H7 (cell line): Measurements from ENCODE around the gene ZNF211. TPM values are rescaled to one million over a fixed set of nuclear protein-coding genes. Genes with fewer than 3 reads are reported as not detected.

ENCODE experiments used
- DNase-seq: peaks from one replicate; pipeline ENCODE4 v3.0.0; 2012
- H3K27me3 ChIP-seq: 2 replicates; pipeline ENCODE4 v1.6.0; 2011; ENCODE audit warnings: mild to moderate bottlenecking, low read length; ENCODE audit not compliant: control insufficient read depth, insufficient read depth
- H3K36me3 ChIP-seq: replicated peaks from 2 replicates; pipeline ENCODE4 v1.5.1; 2011; ENCODE audit warnings: low read length; ENCODE audit not compliant: control insufficient read depth, insufficient read depth
- H3K4me3 ChIP-seq: 2 replicates; pipeline ENCODE4 v1.5.1; 2011; ENCODE audit warnings: low read depth, mild to moderate bottlenecking, control low read depth, low read length, moderate library complexity; ENCODE audit not compliant: insufficient read depth
- total RNA-seq: library from RNA; depleted of rRNA; stranded (reverse); fragments of >200 nt; shearing (Covaris generic); gene quantifications from 2 replicates; pipeline ENCODE4 v1.2.3, GENCODE V29; 2014

ZNF211 gene
- total RNA-seq, 1 experiment from 2014 or later: 13.9 TPM

DNA sequence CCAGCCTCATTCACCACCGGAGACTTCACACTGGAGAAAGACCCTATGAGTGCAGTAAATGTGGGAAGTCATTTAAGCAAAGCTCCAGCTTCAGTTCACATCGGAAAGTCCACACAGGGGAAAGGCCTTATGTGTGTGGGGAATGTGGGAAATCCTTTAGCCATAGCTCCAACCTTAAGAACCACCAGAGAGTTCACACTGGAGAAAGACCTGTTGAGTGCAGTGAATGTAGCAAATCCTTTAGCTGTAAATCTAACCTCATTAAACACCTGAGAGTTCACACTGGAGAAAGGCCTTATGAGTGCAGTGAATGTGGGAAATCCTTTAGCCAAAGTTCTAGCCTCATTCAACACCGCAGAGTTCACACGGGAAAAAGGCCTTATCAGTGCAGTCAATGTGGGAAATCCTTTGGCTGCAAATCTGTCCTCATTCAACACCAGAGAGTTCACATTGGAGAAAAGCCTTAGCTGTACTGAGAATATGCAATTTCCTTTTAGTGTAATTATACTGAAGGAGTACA is 8.8 kb downstream of the ZNF211 start:
- H3K27me3 ChIP-seq: no peaks in the 10 kb centered on the region
- no peak overlapping the region for H3K4me3 ChIP-seq
- no peak for DNase-seq
- peaks cover 20% of the 10 kb centered on the region for H3K36me3 ChIP-seq

DNA sequence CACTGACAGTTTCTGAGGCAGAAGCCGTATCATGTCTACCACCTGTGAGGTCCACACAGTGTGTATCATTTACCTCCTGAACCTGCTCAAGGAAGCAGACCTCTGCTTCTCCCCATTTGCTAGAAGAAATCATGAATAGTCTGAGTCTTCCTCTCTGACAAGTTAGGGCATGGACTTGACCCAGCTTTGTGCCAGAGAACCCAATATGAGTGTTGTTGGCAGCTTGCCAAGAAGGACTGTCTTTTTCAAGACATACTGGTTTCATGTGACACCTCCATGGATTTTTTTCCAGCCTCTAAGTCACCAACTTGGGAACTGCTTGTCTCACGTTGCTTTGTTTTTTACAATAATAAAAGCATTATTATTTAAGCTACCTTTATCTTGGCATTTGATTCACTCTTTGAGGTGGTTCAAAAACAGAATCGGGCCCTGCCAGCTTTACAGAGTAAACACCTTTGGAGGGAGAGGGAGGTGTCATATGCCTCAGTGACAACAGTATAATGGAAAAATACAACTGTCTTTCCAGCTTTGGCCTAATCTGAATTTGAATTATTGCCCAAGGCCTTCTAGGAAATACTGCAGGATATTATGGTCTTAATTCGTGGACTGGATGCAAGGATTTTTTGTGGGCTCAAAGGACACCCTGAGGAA is 9.6 kb downstream of the ZNF211 start:
- H3K36me3 ChIP-seq: peaks cover 20% of the 10 kb centered on the region
- DNase-seq: no peak
- no peaks in the 10 kb centered on the region for H3K27me3 ChIP-seq
- H3K4me3 ChIP-seq: no peak overlapping the region

DNA sequence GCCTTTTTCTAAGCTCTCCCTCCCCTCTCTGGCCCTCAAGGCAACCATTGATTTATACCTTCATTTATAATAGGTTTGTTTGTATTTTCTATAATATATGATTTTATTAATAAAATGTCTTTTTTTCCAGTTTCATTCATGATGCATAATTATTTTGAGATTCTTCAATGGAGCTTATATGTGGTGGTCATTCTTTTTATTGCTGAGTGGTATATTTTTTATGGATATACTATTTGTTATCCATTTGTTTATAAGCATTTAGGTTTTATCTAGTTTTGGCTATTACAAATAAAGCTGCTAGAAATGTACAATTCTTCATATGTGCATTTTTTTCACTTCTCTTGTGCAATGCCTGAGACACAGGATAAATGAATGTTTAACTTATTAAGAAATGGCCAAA is 10.8 kb downstream of the ZNF211 start:
- Histone ChIP-seq H3K4me3 (no peak overlapping the region), H3K27me3 (no peaks in the 10 kb centered on the region), H3K36me3 (peaks cover 20% of the 10 kb centered on the region)
- DNase-seq: no peak

DNA sequence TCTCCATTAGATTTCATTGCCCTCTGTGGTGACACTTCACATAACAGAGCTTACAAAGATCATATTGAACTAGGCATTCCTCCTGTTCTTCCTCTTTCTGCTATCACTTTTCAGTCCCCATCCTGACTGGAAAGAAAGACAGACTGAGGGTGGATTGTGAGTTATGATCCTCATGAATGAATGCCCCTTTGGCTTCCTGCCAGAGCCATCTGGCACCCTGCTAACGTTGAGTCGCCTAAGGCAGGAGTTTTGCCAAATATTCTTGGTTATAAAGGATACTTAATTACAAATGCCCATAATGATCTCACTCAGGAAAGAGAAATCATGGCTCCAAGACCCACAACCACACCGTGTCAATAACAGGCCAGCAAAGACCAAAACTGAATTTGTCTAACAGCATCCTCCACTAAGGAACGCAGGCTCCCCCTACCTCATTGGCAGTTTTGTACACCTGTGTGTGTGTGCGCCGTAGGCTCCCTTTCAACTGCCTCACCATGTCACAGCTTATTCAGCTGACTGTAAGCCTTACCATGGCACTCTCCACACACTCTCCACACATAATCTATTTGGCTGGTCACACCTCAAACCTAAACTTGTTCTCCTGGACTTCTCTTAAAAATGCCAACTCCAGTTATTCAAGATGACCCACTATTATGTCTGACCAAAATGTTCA is 15.5 kb downstream of the ZNF211 start:
- Histone ChIP-seq H3K27me3 (no peaks in the 10 kb centered on the region), H3K36me3 (no peaks in the 10 kb centered on the region), H3K4me3 (no peak overlapping the region)
- DNase-seq: no peak

DNA sequence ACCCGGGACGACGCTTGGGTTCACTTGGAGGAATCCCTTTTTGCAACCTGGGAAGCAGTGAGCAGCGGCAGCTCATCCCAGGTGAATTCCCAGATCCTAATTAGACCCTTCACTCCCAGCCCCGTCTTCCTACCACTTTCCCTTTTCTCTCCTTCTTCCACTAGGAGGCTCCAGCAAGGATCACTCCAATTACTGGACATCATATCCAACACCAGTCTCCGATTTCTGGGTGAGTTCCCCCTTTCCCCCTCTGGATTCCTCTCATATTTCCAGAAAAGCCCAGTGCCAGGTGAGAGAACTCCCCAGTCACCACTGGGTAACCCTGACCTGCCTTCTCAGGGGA is 18.7 kb downstream of the ZNF211 start:
- no peaks in the 10 kb centered on the region for H3K36me3 ChIP-seq
- DNase-seq: peak; percentile 41

DNA sequence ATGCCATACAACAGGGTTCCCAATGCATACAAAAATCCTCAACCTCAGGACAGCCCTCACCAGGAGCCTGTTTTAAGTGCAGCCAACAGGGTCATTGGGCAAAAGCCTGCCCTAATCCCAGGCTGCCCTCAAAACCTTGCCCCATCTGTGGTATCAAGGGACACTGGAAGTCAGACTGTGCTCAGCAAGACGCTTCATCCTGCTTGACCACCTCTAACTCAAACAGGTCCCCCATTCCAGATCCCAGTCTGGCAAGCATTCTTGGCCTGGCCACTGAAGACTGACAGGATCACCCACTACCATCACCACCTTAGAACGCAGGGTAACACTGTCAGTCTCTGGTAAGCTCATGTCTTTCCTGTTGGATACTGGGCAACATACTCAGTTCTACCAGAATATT is 20.7 kb downstream of the ZNF211 start:
- no peaks in the 10 kb centered on the region for H3K36me3 ChIP-seq
- H3K27me3 ChIP-seq: no peaks in the 10 kb centered on the region
- no peak for DNase-seq
- H3K4me3 ChIP-seq: no peak overlapping the region

More for the DNA sequence above, 18.7 kb downstream of the ZNF211 start:
- no peak overlapping the region for H3K4me3 ChIP-seq
- no peaks in the 10 kb centered on the region for H3K27me3 ChIP-seq

DNA sequence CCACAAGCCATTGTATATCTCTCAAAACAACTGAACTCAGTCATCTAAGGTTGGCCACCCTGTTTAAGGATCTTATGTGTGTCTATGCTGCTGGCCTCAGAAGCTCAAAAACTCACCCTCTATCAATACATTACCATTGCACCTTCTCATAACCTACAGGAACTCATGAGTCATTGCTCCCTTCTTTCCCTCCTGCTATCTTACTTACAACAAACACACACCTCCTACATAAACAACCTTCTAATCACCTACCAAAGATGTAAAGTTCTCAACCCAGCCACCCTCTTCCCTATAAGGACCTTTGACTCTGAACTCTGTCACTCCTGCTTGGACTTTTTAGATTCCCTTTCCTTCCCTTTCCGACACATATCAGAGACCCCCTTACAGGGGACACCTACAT is 22.5 kb downstream of the ZNF211 start:
- Histone ChIP-seq H3K4me3 (no peak overlapping the region), H3K36me3 (no peaks in the 10 kb centered on the region), H3K27me3 (no peaks in the 10 kb centered on the region)
- DNase-seq: no peak

DNA sequence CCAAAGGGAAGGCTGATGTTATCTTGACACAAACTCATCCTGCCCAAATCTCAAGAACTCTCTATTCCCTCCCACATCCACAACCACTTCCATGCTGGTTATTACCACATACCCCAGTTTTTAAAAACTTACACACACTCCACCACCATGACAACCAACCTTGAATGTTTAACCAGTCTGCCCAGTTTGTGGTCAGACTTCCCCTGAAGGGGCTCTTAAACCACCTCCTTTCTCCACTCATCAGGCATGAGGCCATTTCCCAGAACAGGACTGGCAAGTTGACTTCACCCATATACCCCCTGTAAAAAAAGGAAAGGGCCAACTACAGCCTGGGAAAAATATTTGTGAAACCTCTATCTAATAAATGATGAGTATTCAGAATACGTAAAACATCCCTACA is 23.4 kb downstream of the ZNF211 start:
- Histone ChIP-seq H3K4me3 (no peak overlapping the region), H3K36me3 (no peaks in the 10 kb centered on the region), H3K27me3 (no peaks in the 10 kb centered on the region; the same call in 1 of the 2 replicates)
- no peak for DNase-seq

DNA sequence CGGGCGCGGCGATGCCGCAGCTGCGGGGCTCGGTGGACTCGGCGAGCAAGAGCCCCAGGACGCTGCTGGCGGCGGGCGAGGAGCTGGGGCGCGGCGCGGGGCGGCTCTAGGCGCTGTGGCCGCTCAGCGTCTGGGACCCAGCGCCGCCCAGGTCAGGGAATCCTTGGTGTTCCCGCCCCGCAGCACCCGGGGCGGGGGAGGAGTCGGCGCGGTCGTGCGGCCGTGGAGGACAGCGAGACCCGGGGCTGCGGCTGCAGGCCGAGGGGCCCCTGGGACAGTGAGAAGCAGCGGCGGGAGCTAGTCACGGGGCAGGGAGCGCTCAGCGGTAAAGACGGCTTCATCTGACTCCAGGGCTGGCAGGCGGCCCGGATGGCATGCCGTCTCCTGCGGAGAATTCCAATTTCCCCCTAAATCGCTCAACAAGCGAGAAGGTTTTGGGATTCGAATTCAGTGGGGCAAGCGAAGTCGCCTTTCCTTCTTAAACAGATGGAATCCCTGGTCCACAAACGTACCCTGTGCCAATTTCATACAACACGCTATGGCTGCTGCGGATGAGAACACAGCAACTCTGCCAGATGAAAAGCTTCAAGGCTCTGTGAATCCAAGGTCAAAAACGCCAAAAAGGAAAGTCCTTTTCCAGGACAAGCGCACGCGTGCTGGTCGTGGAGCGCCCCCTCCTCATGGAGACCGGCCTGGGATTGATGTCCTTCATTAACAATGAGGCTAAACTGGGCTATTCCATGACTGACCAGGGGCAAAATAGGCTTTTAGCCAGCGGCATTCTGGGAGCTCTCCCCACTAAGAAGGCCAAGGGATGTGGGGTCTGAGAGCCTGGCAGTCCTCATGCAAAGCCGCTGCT is 31.5 kb downstream of the ZNF211 start:
- peaks cover 15% of the 10 kb centered on the region; the same call in 1 of the 2 replicates for H3K27me3 ChIP-seq
- DNase-seq: peak; percentile 86
- H3K4me3 ChIP-seq: peak overlapping the region; percentile 47
- no peaks in the 10 kb centered on the region for H3K36me3 ChIP-seq

DNA sequence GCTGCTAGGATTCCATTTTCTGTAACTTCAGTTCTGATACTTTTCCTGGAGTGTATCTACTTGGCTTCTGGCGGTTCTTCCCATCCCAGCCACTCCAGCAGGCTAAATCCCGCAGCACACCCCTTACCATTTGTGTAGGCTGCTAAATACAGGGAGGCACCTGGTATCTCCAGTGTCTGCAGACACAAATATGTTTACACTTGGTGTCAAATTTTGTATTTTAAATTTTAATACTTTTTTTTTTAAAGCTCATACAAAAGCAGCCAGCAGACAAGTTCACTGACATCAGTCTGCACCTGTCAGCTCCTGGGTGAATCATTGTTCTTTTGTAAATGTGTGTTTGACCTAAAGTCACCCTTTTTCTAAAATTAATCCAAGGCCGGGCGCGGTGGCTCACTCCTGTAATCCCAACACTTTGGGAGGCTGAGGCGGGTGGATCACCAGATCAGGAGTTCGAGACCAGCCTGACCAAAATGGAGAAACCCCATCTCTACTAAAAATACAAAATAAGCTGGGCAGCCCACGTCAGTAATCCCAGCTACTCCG is 32.4 kb downstream of the ZNF211 start:
- peaks cover 15% of the 10 kb centered on the region; the same call in 1 of the 2 replicates for H3K27me3 ChIP-seq
- no peaks in the 10 kb centered on the region for H3K36me3 ChIP-seq
- DNase-seq: no peak
- H3K4me3 ChIP-seq: no peak overlapping the region

DNA sequence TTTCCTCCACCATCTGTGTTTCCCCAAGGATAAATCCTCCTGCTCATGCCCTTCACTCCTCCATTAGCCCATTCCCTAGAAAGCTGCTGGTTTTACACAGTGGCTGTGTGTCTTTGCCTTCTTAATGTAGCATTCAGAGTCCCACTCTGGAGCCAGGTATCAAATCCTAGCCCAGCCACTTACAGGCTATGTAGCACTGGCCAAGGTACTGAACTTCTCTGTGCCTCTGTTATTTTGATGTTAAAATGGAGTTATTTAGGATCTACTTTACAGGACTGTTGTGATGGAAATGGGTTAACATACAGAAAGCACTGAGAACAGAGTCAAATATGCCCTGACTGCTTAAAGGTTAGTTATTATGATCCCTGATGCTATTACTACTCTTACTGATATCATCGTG is 34.3 kb downstream of the ZNF211 start:
- no peaks in the 10 kb centered on the region for H3K36me3 ChIP-seq
- no peak for DNase-seq
- no peak overlapping the region for H3K4me3 ChIP-seq
- peaks cover 15% of the 10 kb centered on the region; the same call in 1 of the 2 replicates for H3K27me3 ChIP-seq

DNA sequence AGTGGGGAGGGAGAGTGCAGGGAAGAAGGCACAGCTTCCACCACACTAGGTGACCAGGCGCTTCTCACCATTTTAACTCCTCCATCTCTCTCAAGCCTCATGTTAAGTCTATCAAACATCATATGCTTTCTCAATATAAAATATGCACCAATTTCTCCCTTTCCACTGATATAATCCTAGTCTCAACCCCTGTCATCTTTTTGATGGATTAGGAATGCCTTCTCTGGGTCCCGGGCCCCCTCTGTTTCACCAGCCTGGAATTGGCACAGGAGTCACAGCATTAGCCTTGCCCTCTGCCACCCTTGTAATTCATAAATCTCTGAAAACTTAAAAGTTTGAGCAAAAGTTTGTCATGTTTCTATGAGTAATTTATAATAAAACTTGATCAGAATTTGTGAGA is 35.7 kb downstream of the ZNF211 start, which contains the start of gene ZSCAN4:
ZSCAN4 (plus strand) TSS at position 301 of the 400 bp plus-strand sequence. CDS start 7,211 bp downstream, outside the sequence.
- H3K36me3 ChIP-seq: no peaks in the 10 kb centered on the region
- no peak for DNase-seq

DNA sequence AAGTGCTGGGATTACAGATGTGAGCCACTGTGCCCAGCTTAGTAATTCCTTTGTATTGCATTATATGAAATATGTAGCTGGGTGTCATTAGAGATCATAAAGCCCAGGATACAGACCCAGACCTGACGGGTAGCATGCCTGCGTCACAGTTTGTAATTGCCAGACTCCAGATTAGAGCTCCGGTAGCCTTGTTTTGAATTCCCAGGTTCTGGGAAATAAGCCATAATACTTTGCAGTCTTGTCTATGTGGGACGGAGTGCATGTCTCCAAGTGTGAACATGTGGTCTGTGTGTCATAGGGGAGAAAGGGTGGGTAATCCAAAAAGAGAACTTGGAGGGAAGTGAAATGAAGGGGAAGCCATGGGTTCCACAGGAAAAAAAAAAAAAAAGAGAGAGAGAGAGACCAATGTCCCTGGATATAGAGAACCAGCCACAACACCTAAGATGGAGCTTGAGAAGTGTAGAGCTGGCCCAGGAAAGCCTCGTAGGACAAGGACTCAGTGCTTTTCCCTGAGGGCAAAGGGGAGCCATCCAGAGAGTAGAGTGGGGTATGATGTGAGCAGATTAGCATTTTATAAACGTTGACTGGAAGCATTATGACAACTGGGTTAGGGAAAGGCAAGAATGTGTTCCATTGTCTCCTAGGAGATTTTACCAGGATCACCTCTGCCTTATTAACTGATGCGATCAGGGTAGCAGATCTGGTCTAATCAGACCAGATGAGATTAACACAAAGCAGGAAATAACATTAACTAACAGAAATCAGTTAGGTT is 38.3 kb downstream of the ZNF211 start:
- H3K27me3 ChIP-seq: peaks cover 2% of the 10 kb centered on the region; the same call in 1 of the 2 replicates
- no peaks in the 10 kb centered on the region for H3K36me3 ChIP-seq
- no peak overlapping the region for H3K4me3 ChIP-seq
- no peak for DNase-seq

More for the DNA sequence above, 35.7 kb downstream of the ZNF211 start, which contains the start of gene ZSCAN4:
- no peak within 1 kb of the TSS for H3K4me3 ChIP-seq
- H3K27me3 ChIP-seq: peaks cover 11% of the 10 kb centered on the region; the same call in 1 of the 2 replicates

DNA sequence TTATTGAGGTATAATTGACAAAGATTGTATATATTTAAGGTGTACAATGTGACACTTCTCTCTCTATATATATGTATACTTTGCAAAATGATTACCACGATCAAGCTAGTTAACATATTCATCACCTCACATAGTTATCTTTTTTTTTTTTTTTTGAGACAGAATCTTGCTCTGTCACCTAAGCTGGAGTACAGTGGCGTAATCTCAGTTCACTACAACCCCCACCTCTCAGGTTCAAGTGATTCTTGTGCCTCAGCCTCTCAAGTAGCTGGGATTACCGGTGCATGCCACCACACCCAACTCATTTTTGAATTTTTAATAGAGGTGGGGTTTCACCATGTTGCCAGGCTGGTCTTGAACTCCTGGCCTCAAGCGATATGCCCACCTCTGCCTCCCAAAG is 39.5 kb downstream of the ZNF211 start:
- Histone ChIP-seq H3K27me3 (peaks cover 2% of the 10 kb centered on the region; the same call in 1 of the 2 replicates), H3K36me3 (no peaks in the 10 kb centered on the region), H3K4me3 (no peak overlapping the region)
- DNase-seq: no peak
